ENCODE measurements around the gene CLCN1. TPM values are rescaled to one million over a fixed set of nuclear protein-coding genes. Genes with fewer than 3 reads are reported as not detected.

CLCN1 gene
- total and polyA plus RNA-seq, 5 experiments from 2014 or later, result not detected

GRCh38 chr7:143321242-143321641 is 5.3 kb downstream of the CLCN1 start:
- Mint-ChIP-seq H3K4me3 (no peak overlapping the region), H3K27ac (no peak overlapping the region), H3K4me1 (peaks cover 8 to 12% (median 11%) of the 10 kb centered on the region in 4 donors), H3K27me3 (peaks cover 0 to 9% (median 0%) of the 10 kb centered on the region in 5 donors), H3K9me3 (no peaks in the 10 kb centered on the region), H3K36me3 (no peaks in the 10 kb centered on the region)
- no peak for DNase-seq
- POLR2A ChIA-PET, result interaction anchor here (0.7 kb wide), 1 partner anchor 14 kb away, joined by 6 read pairs; no protein-coding TSS in a partner anchor
- ATAC-seq, result no peak

GRCh38 chr7:143321734-143322133 is 5.8 kb downstream of the CLCN1 start:
- Mint-ChIP-seq H3K27me3 (peaks cover 0 to 9% (median 0%) of the 10 kb centered on the region in 5 donors), H3K9me3 (no peaks in the 10 kb centered on the region), H3K27ac (no peak overlapping the region), H3K36me3 (no peaks in the 10 kb centered on the region), H3K4me1 (peaks cover 8 to 15% (median 12%) of the 10 kb centered on the region in 4 donors), H3K4me3 (no peak overlapping the region)
- DNase-seq (no peak), ATAC-seq (peak in 1 of 2 donors; percentile 39)
- POLR2A ChIA-PET, result interaction anchor here (0.7 kb wide), 1 partner anchor 15 kb away, joined by 6 read pairs; no protein-coding TSS in a partner anchor

- H3K27ac Mint-ChIP-seq, result peak overlapping the region in 2 of 10 donors; percentile 40 to 61
- H3K4me1 Mint-ChIP-seq, result peaks cover 8 to 16% (median 12%) of the 10 kb centered on the region in 4 donors
- H3K27me3 Mint-ChIP-seq, result peaks cover 0 to 9% (median 0%) of the 10 kb centered on the region in 5 donors
- no peaks in the 10 kb centered on the region for H3K36me3 Mint-ChIP-seq
- POLR2A ChIA-PET, result no interaction called here
- no peak overlapping the region for H3K4me3 Mint-ChIP-seq
- DNase-seq, result no peak
- no peaks in the 10 kb centered on the region for H3K9me3 Mint-ChIP-seq
- no peak for ATAC-seq
Measured at GRCh38 chr7:143322760-143323633, 7.1 kb downstream of the CLCN1 start.

GRCh38 chr7:143323653-143324052 is 7.7 kb downstream of the CLCN1 start:
- H3K27ac Mint-ChIP-seq, result peak overlapping the region in 1 of 10 donors; percentile 33
- H3K36me3 Mint-ChIP-seq, result no peaks in the 10 kb centered on the region
- ATAC-seq (no peak), DNase-seq (no peak)
- POLR2A ChIA-PET, result no interaction called here
- H3K9me3 Mint-ChIP-seq, result no peaks in the 10 kb centered on the region
- peaks cover 8 to 17% (median 12%) of the 10 kb centered on the region in 4 donors for H3K4me1 Mint-ChIP-seq
- peaks cover 0 to 9% (median 0%) of the 10 kb centered on the region in 5 donors for H3K27me3 Mint-ChIP-seq
- no peak overlapping the region for H3K4me3 Mint-ChIP-seq

GRCh38 chr7:143325240-143325639 is 9.3 kb downstream of the CLCN1 start:
- Mint-ChIP-seq H3K36me3 (no peaks in the 10 kb centered on the region), H3K4me3 (no peak overlapping the region), H3K4me1 (peaks cover 8 to 17% (median 12%) of the 10 kb centered on the region in 4 donors), H3K27me3 (peaks cover 0 to 9% (median 0%) of the 10 kb centered on the region in 5 donors), H3K27ac (peak overlapping the region in 2 of 10 donors; percentile 51 to 77), H3K9me3 (no peaks in the 10 kb centered on the region)
- POLR2A ChIA-PET, result interaction anchor here (1.1 to 1.8 kb wide), 2 partner anchors 13 to 59 kb away, joined by 3 to 5 read pairs; no protein-coding TSS in a partner anchor
- DNase-seq (no peak), ATAC-seq (no peak)

- DNase-seq, result no peak
- Mint-ChIP-seq H3K36me3 (no peaks in the 10 kb centered on the region), H3K27me3 (peaks cover 0 to 5% (median 0%) of the 10 kb centered on the region in 5 donors), H3K4me3 (no peak overlapping the region), H3K4me1 (peaks cover 8 to 14% (median 11%) of the 10 kb centered on the region in 4 donors), H3K27ac (peak overlapping the region in 1 of 10 donors; percentile 15), H3K9me3 (no peaks in the 10 kb centered on the region)
- POLR2A ChIA-PET, result interaction anchor here (0.7 kb wide), 1 partner anchor 89 kb away, joined by 3 read pairs; no protein-coding TSS in a partner anchor
- no peak for ATAC-seq
Measured at GRCh38 chr7:143327903-143328302, 12.0 kb downstream of the CLCN1 start.

GRCh38 chr7:143329471-143330170 is 13.7 kb downstream of the CLCN1 start:
- no peaks in the 10 kb centered on the region for H3K36me3 Mint-ChIP-seq
- no peak overlapping the region for H3K4me3 Mint-ChIP-seq
- POLR2A ChIA-PET, result no interaction called here
- peaks cover 8 to 14% (median 11%) of the 10 kb centered on the region in 4 donors for H3K4me1 Mint-ChIP-seq
- no peak overlapping the region for H3K27ac Mint-ChIP-seq
- H3K27me3 Mint-ChIP-seq, result peaks cover 0 to under 1% (median 0%) of the 10 kb centered on the region in 5 donors
- DNase-seq (no peak), ATAC-seq (no peak)
- H3K9me3 Mint-ChIP-seq, result no peaks in the 10 kb centered on the region

GRCh38 chr7:143331179-143331801 is 15.4 kb downstream of the CLCN1 start:
- Mint-ChIP-seq H3K36me3 (no peaks in the 10 kb centered on the region), H3K27me3 (peaks cover 0 to 5% (median 0%) of the 10 kb centered on the region in 5 donors), H3K27ac (no peak overlapping the region), H3K4me3 (no peak overlapping the region), H3K9me3 (no peaks in the 10 kb centered on the region), H3K4me1 (peaks cover 0 to 5% (median under 1%) of the 10 kb centered on the region in 4 donors)
- ATAC-seq, result no peak
- POLR2A ChIA-PET, result interaction anchor here (0.6 kb wide), 1 partner anchor 49 kb away, joined by 4 read pairs; no protein-coding TSS in a partner anchor
- DNase-seq, result no peak

GRCh38 chr7:143334244-143334643 is 18.3 kb downstream of the CLCN1 start:
- Mint-ChIP-seq H3K4me3 (no peak overlapping the region), H3K27me3 (peaks cover 0 to 10% (median 4%) of the 10 kb centered on the region in 5 donors), H3K36me3 (no peaks in the 10 kb centered on the region), H3K4me1 (peaks cover 0 to 6% (median 0%) of the 10 kb centered on the region in 4 donors), H3K9me3 (no peaks in the 10 kb centered on the region), H3K27ac (no peak overlapping the region)
- DNase-seq (no peak), ATAC-seq (no peak)
- POLR2A ChIA-PET, result no interaction called here

GRCh38 chr7:143337216-143337615 is 21.3 kb downstream of the CLCN1 start:
- peaks cover 4 to 19% (median 9%) of the 10 kb centered on the region in 5 donors for H3K27me3 Mint-ChIP-seq
- no peaks in the 10 kb centered on the region for H3K36me3 Mint-ChIP-seq
- no peak overlapping the region for H3K27ac Mint-ChIP-seq
- ATAC-seq (no peak), DNase-seq (no peak)
- H3K9me3 Mint-ChIP-seq, result no peaks in the 10 kb centered on the region
- H3K4me3 Mint-ChIP-seq, result no peak overlapping the region
- POLR2A ChIA-PET, result interaction anchor here (0.6 to 1.0 kb wide), 4 partner anchors 23 to 135 kb away, joined by 3 to 7 read pairs (median 4); partner anchors contain the start of gene TAS2R40
- peaks cover 0 to 6% (median 0%) of the 10 kb centered on the region in 4 donors for H3K4me1 Mint-ChIP-seq

GRCh38 chr7:143341842-143342241 is 25.9 kb downstream of the CLCN1 start:
- POLR2A ChIA-PET, result interaction anchor here (1.0 kb wide), 1 partner anchor 9 kb away, joined by 3 read pairs; no protein-coding TSS in a partner anchor

GRCh38 chr7:143343596-143343995 is 27.7 kb downstream of the CLCN1 start:
- DNase-seq (no peak), ATAC-seq (no peak)
- Mint-ChIP-seq H3K4me1 (peaks cover 8 to 11% (median 9%) of the 10 kb centered on the region in 4 donors), H3K4me3 (no peak overlapping the region), H3K27me3 (peaks cover 0 to 15% (median 11%) of the 10 kb centered on the region in 5 donors), H3K27ac (no peak overlapping the region), H3K9me3 (no peaks in the 10 kb centered on the region), H3K36me3 (no peaks in the 10 kb centered on the region)
- POLR2A ChIA-PET, result no interaction called here

More at GRCh38 chr7:143341842-143342241, 25.9 kb downstream of the CLCN1 start:
- peaks cover 0 to 19% (median 13%) of the 10 kb centered on the region in 5 donors for H3K27me3 Mint-ChIP-seq
- no peaks in the 10 kb centered on the region for H3K9me3 Mint-ChIP-seq
- no peaks in the 10 kb centered on the region for H3K36me3 Mint-ChIP-seq
- DNase-seq (no peak), ATAC-seq (no peak)
- H3K27ac Mint-ChIP-seq, result no peak overlapping the region
- peaks cover 8 to 15% (median 10%) of the 10 kb centered on the region in 4 donors for H3K4me1 Mint-ChIP-seq
- no peak overlapping the region for H3K4me3 Mint-ChIP-seq
